NCI-H1436 treated with DMSO at 0.1 percent for 48 hours (cell line): Measurements from ENCODE around the gene ZNF493.

Source experiments
- DNase-seq: peaks from one replicate; lab custom pipeline; 2025; lab: John Stamatoyannopoulos, UW

ZNF493 gene

DNA sequence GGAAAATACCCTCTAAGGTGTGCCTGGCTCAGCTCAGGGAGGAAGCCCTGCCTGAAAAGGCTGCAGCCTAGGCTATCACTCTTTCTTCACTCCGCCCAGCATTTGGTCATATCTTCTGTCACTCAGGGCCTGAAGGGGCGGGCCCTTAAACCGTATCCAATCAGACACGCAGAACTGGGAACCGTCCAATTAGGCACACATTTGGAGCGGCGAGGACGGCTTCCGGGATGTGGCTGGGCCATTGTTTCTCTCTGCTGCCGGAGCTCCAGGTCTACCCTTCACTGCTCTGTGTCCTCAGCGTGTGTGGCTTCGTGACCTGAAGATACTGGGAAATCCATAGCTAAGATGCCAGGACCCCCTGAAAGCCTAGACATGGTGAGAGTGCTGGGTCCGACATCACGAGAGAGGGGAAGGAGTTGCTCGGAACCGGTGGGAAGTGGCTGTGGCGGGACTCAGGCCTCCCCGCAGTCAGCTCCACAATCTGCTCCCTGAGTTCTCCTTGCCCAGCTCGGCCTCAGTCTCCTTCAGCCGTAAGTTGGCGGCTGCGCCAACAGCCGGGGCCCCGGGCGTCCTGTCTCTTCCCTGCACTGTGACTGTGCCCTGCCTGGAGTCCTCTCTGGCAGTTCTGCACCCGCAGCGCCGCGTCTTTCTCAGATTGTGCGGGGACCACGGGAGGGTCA, at the start of gene ZNF493:
Gene ZNF493 (plus strand): TSS at position 241 of the 680 bp plus-strand sequence. CDS start 105 bp downstream, at position 346.
- DNase-seq: peak; percentile 88

DNA sequence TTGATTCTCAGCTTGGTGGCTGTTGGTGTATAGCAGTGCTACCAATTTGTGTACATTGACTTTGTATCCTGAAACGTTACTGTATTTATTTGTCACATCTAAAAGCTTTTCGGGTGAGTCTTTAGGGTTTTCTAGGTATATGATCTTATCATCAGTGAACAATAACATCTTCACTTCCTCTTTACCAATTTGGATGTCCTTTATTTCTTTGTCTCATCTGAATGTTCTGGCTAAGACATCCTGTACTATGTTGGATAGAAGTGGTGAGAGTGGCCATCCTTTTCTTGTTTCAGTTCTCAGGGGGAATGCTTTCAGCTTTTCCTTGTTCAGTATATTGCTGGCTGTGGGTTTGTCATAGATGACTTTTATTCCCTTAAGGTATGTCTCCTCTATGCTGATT, 44.1 kb upstream of the ZNF493 start:
- no peak for DNase-seq

DNA sequence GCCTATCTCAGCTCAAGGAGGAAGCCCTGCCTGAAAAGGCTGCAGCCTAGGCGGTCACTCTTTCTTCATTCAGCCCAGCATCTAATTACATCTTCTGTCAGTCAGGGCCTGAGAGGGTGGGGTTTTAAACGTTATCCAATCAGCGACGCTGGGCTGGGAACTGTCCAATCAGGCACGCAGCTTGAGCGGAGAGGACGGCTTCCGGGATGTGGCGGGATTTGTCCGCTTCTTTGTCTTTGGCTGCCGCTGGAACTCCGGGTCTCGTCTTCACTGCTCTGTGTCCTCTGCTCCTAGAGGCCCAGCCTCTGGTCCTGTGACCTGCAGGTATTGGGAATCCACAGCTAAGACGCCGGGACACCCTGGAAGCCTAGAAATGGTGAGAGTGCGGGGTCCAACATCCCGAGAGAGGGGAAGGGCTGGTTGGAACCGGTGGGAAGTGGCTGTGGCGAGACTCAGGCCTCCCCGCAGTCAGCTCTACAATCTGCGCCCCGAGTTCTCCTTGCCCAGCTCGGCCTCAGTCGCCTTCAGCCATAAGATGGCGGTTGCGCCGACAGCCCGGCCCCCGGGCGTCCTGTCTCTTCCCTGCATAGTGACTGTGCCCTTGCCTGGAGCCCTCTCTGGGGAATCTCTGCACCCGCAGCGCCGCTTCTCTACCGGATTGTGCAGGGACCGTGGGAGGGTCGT, 38.0 kb upstream of the ZNF493 start, which contains the start of gene ZNF738:
Gene ZNF738 (plus strand): TSS at position 233 of the 684 bp plus-strand sequence. CDS start 141 bp downstream, at position 374.
- peak; percentile 90 for DNase-seq

DNA sequence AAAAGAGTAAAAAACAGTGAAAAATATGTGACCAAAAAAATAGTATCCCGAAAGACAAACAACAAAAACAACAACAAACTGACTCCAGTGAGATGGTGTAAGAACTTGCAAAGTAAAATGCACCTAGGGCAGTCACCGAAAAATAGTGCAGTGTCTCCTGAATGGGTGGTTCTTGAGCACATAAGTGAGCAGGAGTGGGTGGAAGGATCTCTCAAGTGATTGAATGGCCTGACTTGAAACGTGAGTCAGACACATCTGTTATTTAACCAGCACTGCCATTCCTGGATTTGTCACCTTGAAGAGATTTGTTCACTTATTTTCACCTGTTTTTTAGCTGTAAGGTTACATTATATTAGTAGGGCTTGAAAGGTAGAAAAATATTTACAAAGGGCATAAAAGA, 34.6 kb upstream of the ZNF493 start:
- DNase-seq: no peak

DNA sequence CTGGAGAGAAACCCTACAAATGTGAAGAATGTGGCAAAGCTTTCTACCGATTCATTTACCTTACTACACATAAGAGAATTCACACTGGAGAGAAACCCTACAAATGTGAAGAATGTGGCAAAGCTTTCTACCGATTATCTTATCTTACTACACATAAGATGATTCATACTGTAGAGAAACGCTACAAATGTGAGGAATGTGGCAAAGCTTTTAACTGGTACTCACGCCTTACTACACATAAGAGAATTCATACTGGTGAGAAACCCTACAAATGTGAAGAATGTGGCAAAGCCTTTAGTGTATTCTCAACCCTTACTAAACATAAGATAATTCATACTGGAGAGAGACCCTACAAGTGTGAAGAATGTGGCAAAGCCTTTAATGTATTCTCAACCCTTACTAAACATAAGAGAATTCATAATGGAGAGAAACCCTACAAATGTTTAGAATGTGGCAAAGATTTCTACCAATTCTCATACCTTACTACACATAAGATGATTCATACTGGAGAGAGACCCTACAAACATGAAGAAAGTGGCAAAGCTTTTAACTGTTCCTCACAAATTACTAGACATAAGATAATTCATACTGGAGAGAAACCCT, 12.9 kb upstream of the ZNF493 start:
- no peak for DNase-seq

DNA sequence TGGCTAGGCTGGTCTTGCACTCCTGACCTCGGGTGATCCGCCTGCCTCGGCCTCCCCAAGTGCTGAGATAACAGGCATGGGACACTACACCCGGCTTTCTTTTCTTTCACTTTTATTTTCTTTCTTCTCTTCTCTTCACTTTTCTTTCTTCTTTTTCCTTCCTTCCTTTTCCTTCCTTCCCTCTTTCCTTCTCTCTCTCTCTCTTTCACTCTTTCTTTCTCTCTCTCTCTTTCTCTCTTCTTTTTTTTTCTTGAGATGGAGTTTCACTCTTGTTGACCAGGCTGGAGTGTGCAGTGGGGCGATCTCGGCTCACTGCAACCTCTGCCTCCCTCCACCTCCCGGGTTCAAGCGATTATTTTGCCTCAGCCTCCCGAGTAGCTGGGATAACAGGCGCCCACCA, 812 bp upstream of the ZNF493 start:
- DNase-seq: no peak

DNA sequence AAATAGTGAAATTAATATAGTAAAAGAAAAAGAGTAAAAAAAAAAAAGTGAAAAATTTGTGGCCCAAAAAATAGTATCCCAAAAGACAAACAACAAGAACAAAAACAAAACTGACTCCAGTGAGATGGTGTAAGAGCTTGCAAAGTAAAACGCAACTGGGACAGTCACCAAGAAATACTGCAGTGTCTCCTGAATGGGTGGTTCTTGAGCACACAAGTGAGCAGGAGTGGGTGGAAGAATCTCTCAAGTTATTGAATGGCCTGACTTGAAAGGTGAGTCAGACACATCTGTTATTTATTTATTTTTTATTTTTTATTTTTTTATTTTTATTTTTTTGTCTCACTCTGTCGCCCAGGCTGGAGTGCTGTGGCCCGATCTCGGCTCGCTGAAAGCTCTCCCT, 1.9 kb downstream of the ZNF493 start:
- no peak for DNase-seq

DNA sequence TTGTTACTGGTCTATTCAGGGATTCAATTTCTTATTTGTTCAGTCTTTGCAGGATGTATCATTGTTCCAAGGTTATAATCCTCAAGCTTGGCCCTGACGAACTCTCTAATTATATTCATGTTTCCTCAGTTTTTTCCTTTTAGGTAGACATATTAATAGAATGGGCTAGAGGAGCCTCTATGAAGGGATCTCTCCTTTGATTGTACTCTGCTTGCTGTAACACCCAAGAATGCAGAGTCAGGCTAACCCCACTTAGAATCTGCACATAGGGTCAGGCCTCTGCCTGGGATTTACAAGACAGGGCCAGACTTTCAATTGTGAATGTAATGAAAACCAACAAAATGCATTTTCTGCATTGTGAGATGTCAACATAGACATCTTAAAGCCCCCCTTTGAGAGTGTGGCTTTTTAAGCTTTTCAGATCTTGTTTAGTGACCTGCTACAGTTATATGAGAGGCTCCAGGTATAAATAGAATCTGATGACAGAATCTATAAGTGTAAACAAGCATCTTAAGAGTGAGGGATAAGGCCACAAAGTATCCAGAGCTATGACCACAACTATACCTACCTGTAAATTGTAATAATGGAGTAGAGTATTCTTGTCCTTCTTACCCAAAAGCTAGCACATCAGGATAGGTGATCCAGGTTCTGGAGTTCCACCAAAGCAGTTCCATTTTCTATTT, 5.5 kb downstream of the ZNF493 start:
- no peak for DNase-seq

DNA sequence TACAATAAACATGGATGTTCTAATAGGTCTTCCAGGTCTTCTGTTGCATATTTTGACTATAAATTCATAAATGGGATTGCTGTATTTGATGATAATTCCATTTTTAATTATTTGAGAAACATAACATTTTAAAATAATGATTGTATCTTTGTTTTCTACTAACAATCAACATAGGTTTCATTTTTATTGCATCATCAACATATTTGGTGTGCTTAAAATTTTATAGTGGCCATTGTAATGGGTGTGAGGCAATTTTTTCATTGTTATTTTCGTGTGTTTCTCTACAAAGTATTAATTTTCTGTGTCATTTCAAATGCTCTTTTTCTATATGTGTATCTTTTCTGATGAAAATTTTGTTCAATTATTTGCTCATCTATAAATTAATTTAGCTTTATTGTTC, 13.2 kb downstream of the ZNF493 start:
- DNase-seq: no peak

DNA sequence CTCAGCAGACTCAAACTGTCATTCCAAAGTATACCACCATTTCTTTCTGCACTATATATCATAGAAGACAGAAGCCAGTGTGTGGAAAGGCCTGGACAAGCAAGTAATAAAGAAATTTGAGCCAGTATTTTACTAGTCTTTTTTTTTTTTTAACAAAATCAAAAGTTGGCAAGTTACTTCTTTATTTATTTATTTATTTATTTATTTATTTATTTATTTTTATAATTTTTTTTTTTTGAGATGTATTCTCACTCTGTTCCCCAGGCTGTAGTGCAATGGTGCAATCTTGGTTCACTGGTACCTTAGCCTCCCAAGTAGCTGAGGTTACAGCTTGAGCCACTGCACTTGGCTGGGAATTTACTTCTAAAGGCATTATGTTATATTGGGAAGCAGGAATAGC, 25.3 kb downstream of the ZNF493 start:
- DNase-seq: no peak

DNA sequence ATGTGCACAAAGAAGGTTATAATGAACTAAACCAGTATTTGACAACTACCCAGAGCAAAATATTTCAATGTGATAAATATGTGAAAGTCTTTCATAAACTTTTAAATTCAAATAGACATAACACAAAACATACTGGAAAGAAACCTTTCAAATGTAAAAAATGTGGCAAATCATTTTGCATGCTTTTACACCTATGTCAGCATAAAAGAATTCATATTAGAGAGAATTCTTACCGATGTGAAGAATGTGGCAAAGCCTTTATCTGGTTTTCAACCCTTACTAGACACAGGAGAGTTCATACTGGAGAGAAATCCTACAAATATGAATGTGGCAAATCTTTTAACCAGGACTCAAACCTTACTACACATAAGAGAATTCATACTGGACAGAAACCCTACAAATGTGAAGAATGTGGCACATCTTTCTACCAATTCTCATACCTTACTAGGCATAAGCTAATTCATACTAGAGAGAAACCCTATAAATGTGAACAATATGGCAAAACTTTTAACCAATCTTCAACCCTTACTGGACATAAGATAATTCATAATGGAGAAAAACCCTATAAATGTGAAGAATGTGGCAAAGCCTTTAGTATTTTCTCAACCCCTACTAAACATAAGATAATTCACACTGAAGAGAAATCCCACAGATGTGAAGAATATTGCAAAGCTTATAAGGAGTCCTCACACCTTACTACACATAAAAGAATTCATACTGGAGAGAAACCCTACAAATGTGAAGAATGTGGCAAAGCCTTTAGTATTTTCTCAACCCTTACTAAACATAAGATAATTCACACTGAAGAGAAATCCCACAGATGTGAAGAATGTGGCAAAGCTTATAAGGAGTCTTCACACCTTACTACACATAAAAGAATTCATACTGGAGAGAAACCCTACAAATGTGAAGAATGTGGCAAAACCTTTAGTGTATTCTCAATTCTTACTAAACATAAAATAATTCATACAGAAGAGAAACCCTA, 26.4 kb downstream of the ZNF493 start:
- DNase-seq: no peak

DNA sequence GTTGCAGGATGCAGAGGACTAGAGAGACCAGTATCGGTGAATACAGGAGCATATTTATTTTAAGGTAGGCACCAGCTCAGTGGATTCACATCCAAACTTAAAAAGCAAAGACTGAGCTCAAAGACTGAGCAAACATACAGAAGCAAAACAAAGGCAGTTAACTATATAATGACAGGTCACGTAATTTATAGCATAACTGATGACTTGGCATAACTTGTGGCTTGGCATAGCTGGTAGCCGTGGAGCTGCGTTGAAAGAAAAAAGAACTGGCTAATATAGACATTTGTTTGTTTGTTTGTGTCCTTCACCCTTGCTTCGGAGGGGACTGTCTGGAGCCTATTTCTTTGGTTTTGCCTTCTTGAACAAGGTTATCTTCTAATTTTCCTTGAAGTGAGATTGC, 33.7 kb downstream of the ZNF493 start:
- no peak for DNase-seq

DNA sequence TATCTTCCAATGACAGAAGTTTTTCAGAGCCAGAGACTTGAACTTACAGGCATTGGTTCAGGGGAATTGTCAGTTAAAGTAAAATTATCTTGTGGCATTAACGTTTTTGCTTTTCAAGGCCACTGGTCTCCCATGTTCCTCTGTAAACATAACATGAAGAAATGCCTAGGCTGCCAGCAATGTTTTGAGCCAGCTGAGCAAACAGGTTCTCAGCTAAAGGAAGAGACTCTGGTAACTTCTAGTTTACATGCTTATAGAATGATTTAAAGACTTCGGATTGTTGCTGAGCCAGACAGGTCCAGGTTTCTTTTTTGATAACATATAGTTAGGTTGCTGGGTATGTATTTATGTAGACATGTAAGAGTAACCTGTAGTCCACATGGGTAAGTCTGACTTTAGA, 35.7 kb downstream of the ZNF493 start:
- DNase-seq: no peak

DNA sequence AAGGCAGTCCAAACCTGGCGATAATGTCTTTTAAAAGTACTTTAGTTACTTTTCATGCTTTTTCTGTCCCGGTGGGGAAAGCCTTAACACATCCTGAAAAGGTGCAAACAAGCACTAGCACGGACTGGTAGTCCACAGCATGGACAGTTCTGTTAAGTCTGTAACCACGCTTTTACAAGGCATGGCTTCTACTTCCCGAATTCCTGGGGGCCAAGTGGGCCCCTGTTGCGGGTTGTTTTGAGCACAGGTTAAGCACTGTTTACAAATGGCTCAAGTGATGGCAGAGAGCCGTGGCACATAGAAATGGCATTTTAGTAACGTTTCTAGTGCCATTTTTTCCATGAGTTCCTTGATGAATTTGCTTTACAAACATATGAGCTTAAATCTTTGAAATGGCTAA, 37.6 kb downstream of the ZNF493 start:
- DNase-seq: no peak

DNA sequence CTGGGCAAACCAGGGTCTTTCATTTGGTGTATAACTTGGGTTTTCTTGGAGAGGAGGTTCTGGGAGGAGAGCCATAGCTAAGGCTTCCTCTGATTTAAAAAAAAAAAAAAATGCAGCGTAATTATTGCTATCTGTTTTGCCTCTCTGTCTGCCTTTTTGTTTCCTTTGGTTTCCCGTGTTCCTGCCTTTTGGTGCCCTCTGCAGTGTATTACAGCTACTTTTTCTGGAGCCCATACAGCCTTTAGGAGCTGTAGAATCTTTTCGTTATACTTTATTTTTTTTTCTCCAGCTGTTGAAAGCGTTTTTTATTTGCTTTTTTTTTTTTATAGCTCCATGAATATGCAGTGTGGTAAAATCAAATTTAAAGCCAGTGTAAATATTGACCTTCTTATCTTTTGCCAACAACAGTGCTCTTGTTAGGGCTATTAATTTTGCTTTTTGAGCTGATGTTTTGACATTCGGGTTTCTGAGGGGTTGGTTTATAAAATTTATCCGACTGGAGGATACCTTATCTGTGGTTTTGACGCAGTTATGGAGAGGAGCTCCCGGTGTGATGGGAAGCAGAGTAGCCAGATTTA, 38.1 kb downstream of the ZNF493 start:
- DNase-seq: no peak

DNA sequence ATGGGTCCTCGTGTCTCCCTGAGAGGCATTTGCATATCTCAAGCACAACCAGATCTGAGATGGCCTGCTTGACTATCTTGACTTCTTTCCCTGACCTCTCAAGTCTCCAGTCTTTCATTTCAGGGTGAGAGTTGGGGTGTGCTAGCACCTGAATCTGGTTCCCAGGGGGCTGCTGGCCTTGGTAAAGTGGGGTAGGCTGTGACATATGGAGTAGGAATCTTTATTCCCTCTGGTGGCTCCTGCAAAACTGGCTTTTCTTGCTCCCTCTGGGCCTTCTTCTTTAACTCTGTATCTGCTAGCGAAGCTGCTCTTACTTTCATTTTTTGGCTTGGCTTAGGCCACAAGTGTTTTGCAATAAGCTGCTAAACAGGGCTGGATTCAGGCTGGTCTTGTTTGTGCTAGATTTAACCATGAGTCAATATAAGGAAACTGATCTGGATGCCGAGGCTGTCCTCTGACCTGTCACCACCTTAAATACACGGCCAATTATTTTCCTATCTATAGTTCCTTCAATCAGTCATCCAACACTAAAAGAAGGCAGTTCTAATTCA, 42.3 kb downstream of the ZNF493 start:
- DNase-seq: no peak

DNA sequence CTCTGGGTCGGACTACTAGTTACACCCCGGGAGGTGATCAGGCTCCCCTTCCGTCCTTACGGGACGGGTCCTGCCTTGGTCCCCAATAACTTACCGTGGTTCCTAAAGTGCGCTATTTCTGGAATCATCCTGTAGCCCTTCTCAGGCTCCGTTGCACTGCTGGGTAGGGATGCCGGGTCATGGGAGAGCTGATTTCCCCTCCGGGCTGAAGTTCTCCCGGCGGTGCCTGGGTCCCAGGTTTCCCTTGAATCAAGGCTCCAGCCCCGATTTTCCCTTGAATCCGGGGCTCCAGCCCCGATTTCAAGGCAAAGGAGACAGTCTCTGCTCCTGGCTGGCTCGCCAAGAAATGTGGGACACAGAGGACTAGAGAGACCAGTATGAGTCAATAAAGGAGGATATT, 43.4 kb downstream of the ZNF493 start:
- DNase-seq: no peak

DNA sequence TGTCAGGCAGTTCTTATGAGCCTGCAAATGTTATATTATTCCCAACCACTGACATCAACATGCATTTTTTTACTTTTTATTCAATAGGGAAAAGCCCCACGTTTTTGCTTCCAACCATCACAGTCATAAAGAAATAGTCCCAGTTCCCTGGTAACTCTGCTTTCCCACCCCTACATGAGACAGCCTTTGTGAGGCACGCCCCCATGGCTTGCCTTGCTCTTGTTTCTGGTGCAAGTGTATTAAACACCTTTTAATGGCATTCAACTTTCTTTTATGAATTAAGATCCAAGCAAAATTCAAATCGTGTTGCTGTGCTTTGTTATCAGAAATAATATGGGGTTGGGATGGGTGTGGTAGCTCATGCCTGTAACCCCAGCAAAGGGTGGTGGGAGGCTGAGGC, 54.3 kb downstream of the ZNF493 start:
- no peak for DNase-seq

DNA sequence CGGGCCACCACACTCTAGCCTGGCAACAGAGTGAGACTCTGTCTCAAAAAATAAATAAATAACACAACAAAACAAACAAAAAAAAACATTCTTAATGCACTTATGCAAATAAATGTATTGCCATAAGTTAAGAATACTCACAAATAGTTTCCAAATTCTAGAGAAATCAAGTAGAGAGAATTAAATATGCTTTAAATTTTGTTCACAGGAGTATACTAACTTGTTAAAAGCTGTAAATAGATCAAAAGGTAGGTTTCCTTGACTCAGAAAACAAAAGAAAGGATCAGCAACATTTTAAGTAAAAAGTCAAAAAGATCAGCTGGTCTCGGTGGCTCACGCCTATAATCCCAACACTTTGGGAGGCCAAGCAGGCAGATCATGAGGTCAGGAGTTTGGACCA, 58.0 kb downstream of the ZNF493 start:
- DNase-seq: no peak

DNA sequence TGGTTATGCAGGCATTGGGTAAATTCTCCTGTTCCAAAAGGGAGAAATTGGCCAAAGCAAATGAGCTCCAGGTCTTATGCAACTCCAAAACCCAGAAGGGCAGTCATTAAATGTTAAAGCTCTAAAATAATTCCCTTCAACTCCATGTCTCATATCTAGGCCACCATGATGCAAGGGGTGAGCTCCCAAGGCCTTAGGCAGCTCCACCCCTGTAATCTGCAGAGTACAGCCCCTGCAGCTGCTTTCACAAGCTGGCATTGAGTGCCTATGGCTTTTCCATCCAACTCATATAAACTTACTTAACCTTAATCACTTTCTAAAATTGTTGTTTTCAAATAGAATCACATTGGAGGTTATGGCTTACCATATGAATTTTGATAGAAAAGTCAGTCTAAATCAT, 63.8 kb downstream of the ZNF493 start:
- DNase-seq: no peak

DNA sequence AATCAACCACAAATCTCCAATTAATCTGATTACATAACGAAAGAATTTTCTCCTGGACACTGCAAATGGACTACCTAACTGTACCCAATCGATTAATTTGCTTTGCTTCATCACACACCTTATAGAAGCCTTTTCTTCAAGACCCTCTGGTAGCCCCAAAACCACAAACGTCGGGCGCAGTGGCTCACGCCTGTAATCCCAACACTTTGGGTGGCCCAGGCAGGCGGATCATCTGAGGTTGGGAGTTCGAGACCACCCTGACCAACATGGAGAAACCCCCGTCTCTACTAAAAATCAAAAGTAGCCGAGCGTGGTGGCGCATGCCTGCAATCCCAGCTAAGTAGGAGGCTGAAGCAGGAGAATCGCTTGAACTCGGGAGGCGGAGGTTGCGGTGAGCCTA, 65.6 kb downstream of the ZNF493 start:
- DNase-seq: no peak
